DND-41 (cell line): ENCODE data around the gene IMP4.

Source experiments
- ATAC-seq: fragments of 200-7000 bp; cut with Tn5 transposase; 3 replicates; pipeline ENCODE4 v1.9.1; 2021; ENCODE audit warnings: low read depth; ENCODE audit not compliant: insufficient read depth
- DNase-seq: peaks from one replicate; pipeline ENCODE4 v3.0.0-alpha.2; 2020
- H2AFZ ChIP-seq: 2 replicates; pipeline ENCODE4 v1.6.0; 2012; ENCODE audit warnings: low read depth, low read length
- H3K27ac ChIP-seq: 2 replicates; pipeline ENCODE4 v1.5.1; 2012; ENCODE audit warnings: low read length, inconsistent platforms
- H3K27me3 ChIP-seq: fragments of 200-600 bp; sonication (generic); 2 replicates; pipeline ENCODE4 v1.6.0; 2012; ENCODE audit warnings: low read length, mild to moderate bottlenecking, inconsistent platforms; ENCODE audit not compliant: insufficient read depth, poor library complexity
- H3K36me3 ChIP-seq: 2 replicates; pipeline ENCODE4 v1.5.1; 2012; ENCODE audit warnings: low read length, inconsistent platforms; ENCODE audit not compliant: insufficient read depth
- H3K4me1 ChIP-seq: 2 replicates; pipeline ENCODE4 v1.5.1; 2012; ENCODE audit warnings: mild to moderate bottlenecking, low read length; ENCODE audit not compliant: insufficient read depth
- H3K4me2 ChIP-seq: 2 replicates; pipeline ENCODE4 v1.6.0; 2012; ENCODE audit warnings: mild to moderate bottlenecking, moderate library complexity, low read length, inconsistent platforms; ENCODE audit not compliant: insufficient read depth
- H3K4me3 ChIP-seq, 2 experiments: fragments of 200-600 bp in 1 of 2; shearing (Covaris generic) in 1 of 2; 2 replicates each; pipeline ENCODE4 v1.5.1; 2012 to 2016; ENCODE audit warnings: inconsistent platforms in 2 of 2, low read length in 2 of 2, mild to moderate bottlenecking in 2 of 2, low read depth in 1 of 2, moderate library complexity in 1 of 2
- H3K79me2 ChIP-seq: 2 replicates; pipeline ENCODE4 v1.6.0; 2012; ENCODE audit warnings: low read length, inconsistent platforms; ENCODE audit not compliant: insufficient read depth
- H3K9ac ChIP-seq: 2 replicates; pipeline ENCODE4 v1.6.0; 2012; ENCODE audit warnings: low read depth, mild to moderate bottlenecking, inconsistent platforms, low read length, moderate library complexity
- H3K9me3 ChIP-seq: 2 replicates; pipeline ENCODE4 v1.5.1; 2012; ENCODE audit warnings: low read length, moderate library complexity, mild to moderate bottlenecking, inconsistent platforms; ENCODE audit not compliant: insufficient read depth, severe bottlenecking
- H4K20me1 ChIP-seq: 2 replicates; pipeline ENCODE4 v1.6.0; 2012; ENCODE audit warnings: low read length; ENCODE audit not compliant: insufficient read depth
- EZH2 ChIP-seq: IDR thresholded peaks from 3 replicates; pipeline ENCODE4 v1.6.1; 2012; ENCODE audit warnings: borderline replicate concordance, low read depth, mild to moderate bottlenecking, moderate library complexity, low read length, inconsistent platforms; ENCODE audit not compliant: severe bottlenecking
- TF ChIP-seq, protein P1 (sequence below): IDR thresholded peaks from 2 replicates; pipeline ENCODE4 v1.5.1; 2012; ENCODE audit warnings: borderline replicate concordance, low read length, moderate library complexity, mild to moderate bottlenecking; ENCODE audit not compliant: poor library complexity, severe bottlenecking; ENCODE audit errors: extremely low read depth

IMP4 gene

GRCh38 chr2:130337735-130338325 lies 4.9 kb upstream of the IMP4 start:
- no peak for TF ChIP-seq EZH2
- TF ChIP-seq, protein P1, sequence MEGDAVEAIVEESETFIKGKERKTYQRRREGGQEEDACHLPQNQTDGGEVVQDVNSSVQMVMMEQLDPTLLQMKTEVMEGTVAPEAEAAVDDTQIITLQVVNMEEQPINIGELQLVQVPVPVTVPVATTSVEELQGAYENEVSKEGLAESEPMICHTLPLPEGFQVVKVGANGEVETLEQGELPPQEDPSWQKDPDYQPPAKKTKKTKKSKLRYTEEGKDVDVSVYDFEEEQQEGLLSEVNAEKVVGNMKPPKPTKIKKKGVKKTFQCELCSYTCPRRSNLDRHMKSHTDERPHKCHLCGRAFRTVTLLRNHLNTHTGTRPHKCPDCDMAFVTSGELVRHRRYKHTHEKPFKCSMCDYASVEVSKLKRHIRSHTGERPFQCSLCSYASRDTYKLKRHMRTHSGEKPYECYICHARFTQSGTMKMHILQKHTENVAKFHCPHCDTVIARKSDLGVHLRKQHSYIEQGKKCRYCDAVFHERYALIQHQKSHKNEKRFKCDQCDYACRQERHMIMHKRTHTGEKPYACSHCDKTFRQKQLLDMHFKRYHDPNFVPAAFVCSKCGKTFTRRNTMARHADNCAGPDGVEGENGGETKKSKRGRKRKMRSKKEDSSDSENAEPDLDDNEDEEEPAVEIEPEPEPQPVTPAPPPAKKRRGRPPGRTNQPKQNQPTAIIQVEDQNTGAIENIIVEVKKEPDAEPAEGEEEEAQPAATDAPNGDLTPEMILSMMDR, result no peak
- Histone ChIP-seq H3K27ac (no peak overlapping the region), H3K9ac (no peak overlapping the region), H3K4me3 (no peak overlapping the region), H3K27me3 (no peaks in the 10 kb centered on the region), H3K36me3 (peaks cover 30% of the 10 kb centered on the region), H4K20me1 (no peaks in the 10 kb centered on the region), H3K4me2 (no peak overlapping the region), H3K79me2 (peaks cover 10% of the 10 kb centered on the region), H2AFZ (no peak overlapping the region), H3K4me1 (peaks cover 12% of the 10 kb centered on the region), H3K9me3 (no peaks in the 10 kb centered on the region)
- DNase-seq (no peak), ATAC-seq (no peak)

- Histone ChIP-seq H3K79me2 (peaks cover 20% of the 10 kb centered on the region), H3K27me3 (no peaks in the 10 kb centered on the region), H3K9me3 (no peaks in the 10 kb centered on the region), H4K20me1 (peaks cover 2% of the 10 kb centered on the region; the same call in 1 of the 2 replicates), H3K4me2 (no peak overlapping the region), H3K4me3 (no peak overlapping the region), H3K9ac (no peak overlapping the region), H3K27ac (no peak overlapping the region), H3K36me3 (peaks cover 30% of the 10 kb centered on the region), H3K4me1 (peaks cover 19% of the 10 kb centered on the region), H2AFZ (no peak overlapping the region)
- no peak for ATAC-seq
- no peak for DNase-seq
- TF ChIP-seq, protein P1, result no peak
- no peak for TF ChIP-seq EZH2
Measured at GRCh38 chr2:130338793-130339345, 3.8 kb upstream of the IMP4 start.

DNA sequence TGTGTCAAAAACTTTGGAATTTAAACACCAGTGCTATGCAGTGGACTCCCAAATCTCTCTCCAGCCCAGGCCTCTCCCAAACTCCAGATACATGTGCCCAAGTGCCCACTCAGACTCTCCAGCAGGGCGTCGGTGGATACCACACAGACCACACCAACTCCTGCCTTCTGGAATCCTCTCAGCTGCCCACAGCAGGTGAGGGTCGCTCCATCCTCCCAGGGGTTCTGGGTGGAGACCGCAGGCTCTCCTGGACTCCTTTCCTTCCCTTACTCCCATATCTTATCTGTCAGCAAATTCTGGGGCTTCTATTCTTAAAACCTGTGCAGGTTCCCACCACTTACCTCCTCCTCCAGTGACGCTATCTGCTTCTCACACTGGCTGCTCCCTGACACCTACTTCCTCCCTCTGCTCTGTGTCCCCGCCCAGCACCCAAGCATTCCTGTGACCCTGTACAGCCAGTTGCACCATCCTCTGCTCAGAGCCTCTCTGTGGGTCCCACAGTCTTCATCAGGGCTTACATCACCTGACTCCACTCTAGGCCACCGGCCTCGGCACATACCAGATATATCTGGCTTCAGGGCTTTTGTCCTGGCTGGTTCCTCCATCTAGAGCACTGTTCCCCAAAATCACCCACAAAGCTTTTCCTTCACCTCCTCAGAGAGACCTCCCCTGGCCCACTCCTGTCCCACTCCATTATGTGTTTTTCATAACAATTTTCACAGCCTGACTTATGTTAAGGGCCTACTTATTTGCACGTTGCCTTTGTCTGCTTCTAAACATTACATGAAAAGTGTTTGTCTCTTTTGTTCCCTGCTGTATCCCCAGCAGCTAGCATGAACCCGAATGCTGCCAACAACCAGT lies 2.6 kb upstream of the IMP4 start:
- no peak for DNase-seq
- H3K9me3 ChIP-seq, result no peaks in the 10 kb centered on the region
- H3K4me3 ChIP-seq, result no peak overlapping the region
- no peak overlapping the region for H3K9ac ChIP-seq
- ATAC-seq, result no peak
- H3K27me3 ChIP-seq, result no peaks in the 10 kb centered on the region
- peaks cover 8% of the 10 kb centered on the region; the same call in 1 of the 2 replicates for H4K20me1 ChIP-seq
- no peak overlapping the region for H3K27ac ChIP-seq
- peaks cover 39% of the 10 kb centered on the region for H3K36me3 ChIP-seq
- H3K79me2 ChIP-seq, result peaks cover 33% of the 10 kb centered on the region
- H2AFZ ChIP-seq, result no peak overlapping the region
- peak overlapping the region; percentile 89 for H3K4me2 ChIP-seq
- H3K4me1 ChIP-seq, result peaks cover 29% of the 10 kb centered on the region
- no peak for TF ChIP-seq EZH2
- TF ChIP-seq, protein P1, result no peak
